Measurements from ENCODE around the gene PCDHAC1.
A peak's percentile ranks its signal among the peaks of the same experiment; 100 is the strongest.

The PCDHAC1 gene

DNA sequence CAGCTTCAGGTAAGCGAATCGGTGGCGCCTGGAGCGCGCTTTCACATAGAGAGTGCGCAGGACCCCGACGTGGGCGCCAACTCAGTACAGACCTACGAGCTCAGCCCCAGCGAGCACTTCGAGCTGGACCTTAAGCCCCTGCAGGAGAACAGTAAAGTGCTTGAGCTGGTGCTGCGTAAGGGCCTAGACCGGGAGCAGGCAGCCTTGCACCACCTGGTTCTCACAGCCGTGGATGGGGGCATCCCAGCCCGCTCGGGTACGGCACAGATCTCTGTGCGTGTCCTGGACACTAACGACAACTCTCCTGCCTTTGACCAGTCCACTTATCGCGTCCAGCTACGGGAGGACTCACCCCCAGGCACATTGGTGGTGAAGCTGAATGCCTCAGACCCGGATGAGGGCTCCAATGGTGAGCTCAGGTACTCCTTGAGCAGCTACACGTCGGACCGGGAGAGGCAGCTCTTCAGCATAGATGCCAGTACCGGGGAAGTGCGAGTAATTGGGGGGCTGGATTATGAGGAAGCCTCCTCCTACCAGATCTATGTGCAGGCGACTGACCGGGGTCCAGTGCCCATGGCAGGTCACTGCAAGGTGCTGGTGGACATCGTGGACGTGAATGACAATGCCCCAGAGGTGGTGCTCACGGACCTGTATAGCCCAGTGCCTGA lies 41.3 kb downstream of the PCDHAC1 start:
- Histone ChIP-seq H3K18ac (ENCODE audit: low read length) (peak overlapping the region; percentile 39), H3K9ac (ENCODE audit: low read depth, low read length, poor library complexity) (peak overlapping the region; percentile 88), H3K4me3 (ENCODE audit: low read length in 2 of 2) (peak overlapping the region in 1 of 2 donors; percentile 83), H4K8ac (ENCODE audit: low read depth, low read length) (no peak overlapping the region), H3K79me1 (ENCODE audit: low read depth, low read length) (no peaks in the 10 kb centered on the region), H3K27me3 (ENCODE audit: control insufficient read depth in 3 of 3, insufficient read depth in 3 of 3, low read depth in 1 of 3, low read length in 3 of 3) (peaks cover 0 to 14% (median 0%) of the 10 kb centered on the region in 3 experiments), H2AK5ac (ENCODE audit: low read depth, low read length) (no peak overlapping the region), H3K23ac (ENCODE audit: low read depth, low read length, poor library complexity) (peak overlapping the region; percentile 45), H2BK5ac (ENCODE audit: low read length) (no peak overlapping the region), H2BK15ac (ENCODE audit: low read length) (no peak overlapping the region), H4K91ac (ENCODE audit: low read depth, low read length, poor library complexity) (no peak overlapping the region), H2BK12ac (ENCODE audit: low read length) (no peak overlapping the region), H3K4me2 (ENCODE audit: insufficient read depth, low read length, poor library complexity, severe bottlenecking) (peak overlapping the region; percentile 98), H3K4ac (ENCODE audit: low read length) (no peak overlapping the region), H3K27ac (replicated peaks; ENCODE audit: low read length) (no peak overlapping the region), H2AFZ (ENCODE audit: low read length) (no peak overlapping the region), H2BK120ac (ENCODE audit: low read depth, low read length) (no peak overlapping the region), H3K9me3 (replicated peaks in 1 of 2; ENCODE audit: control insufficient read depth in 2 of 2, insufficient read depth in 1 of 2, low read depth in 1 of 2, low read length in 2 of 2) (peaks cover 0 to 10% of the 10 kb centered on the region in 2 donors), H3K36me3 (replicated peaks in 1 of 2; ENCODE audit: control insufficient read depth in 2 of 2, insufficient read depth in 2 of 2, low read length in 2 of 2) (no peaks in the 10 kb centered on the region), H3K14ac (ENCODE audit: low read length) (no peak overlapping the region), H3K4me1 (ENCODE audit: control insufficient read depth in 2 of 2, insufficient read depth in 1 of 2, low read depth in 1 of 2, low read length in 2 of 2) (peaks cover 7 to 11% of the 10 kb centered on the region in 2 donors)
- WGBS, 2 donors (ENCODE audit: extremely low coverage in 2 of 2, insufficient read length in 2 of 2, insufficient replicate concordance in 1 of 2) = no CpG with 5 or more reads among the region's 34 CpGs
- no peak for DNase-seq (ENCODE audit: low spot score)

DNA sequence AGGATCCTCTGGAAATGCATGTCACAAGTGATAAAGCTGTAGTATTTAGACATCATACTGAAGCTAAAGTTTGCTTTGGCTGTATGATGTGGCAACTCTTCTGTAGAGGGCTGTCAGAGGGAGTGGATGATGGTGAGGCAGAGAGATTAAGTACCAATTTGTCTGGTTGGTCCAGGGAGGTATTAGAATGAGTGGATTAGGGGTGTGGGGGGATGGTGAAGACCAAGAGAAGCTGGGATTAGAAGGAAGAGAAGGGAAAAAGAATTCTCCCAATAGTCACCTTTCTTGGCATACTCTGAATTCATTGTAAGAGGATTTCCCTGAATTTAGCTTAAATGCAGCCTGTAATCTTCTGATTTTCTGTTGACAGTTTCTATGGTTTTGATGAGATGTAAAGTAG lies 43.8 kb downstream of the PCDHAC1 start:
- no peaks in the 10 kb centered on the region for H3K79me1 ChIP-seq (ENCODE audit: low read depth, low read length)
- H3K4me3 ChIP-seq (ENCODE audit: low read length in 2 of 2) = no peak overlapping the region
- no peak overlapping the region for H3K9ac ChIP-seq (ENCODE audit: low read depth, low read length, poor library complexity)

DNA sequence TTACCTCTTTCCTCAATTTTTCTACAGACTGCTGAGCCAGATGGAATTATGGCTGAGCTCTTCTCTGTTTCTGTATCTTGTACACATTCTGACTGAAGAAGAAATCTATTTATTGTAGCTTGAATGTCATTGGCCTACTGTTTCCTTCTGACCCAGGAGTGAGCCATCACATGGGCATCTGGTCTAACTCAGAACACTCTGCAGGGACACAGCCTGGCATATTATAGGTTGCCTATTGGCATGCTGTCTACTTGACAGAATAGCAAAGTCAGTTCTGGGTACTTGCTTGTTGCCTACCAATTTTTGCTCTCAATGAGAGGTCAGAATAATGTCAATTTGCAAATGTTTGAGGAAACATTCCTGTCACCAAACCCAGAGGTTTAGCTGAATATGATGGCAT lies 47.5 kb downstream of the PCDHAC1 start:
- Histone ChIP-seq H2BK5ac (ENCODE audit: low read length) (no peak overlapping the region), H3K4me2 (ENCODE audit: insufficient read depth, low read length, poor library complexity, severe bottlenecking) (no peak overlapping the region), H2AK5ac (ENCODE audit: low read depth, low read length) (no peak overlapping the region), H3K9me3 (replicated peaks in 1 of 2; ENCODE audit: control insufficient read depth in 2 of 2, insufficient read depth in 1 of 2, low read depth in 1 of 2, low read length in 2 of 2) (no peaks in the 10 kb centered on the region), H3K4ac (ENCODE audit: low read length) (no peak overlapping the region), H4K91ac (ENCODE audit: low read depth, low read length, poor library complexity) (no peak overlapping the region), H2BK120ac (ENCODE audit: low read depth, low read length) (no peak overlapping the region), H3K23ac (ENCODE audit: low read depth, low read length, poor library complexity) (no peak overlapping the region), H3K27me3 (ENCODE audit: control insufficient read depth in 3 of 3, insufficient read depth in 3 of 3, low read depth in 1 of 3, low read length in 3 of 3) (no peaks in the 10 kb centered on the region), H4K8ac (ENCODE audit: low read depth, low read length) (no peak overlapping the region), H2AFZ (ENCODE audit: low read length) (no peak overlapping the region), H3K4me1 (ENCODE audit: control insufficient read depth in 2 of 2, insufficient read depth in 1 of 2, low read depth in 1 of 2, low read length in 2 of 2) (no peaks in the 10 kb centered on the region), H3K18ac (ENCODE audit: low read length) (no peak overlapping the region), H3K27ac (replicated peaks; ENCODE audit: low read length) (no peak overlapping the region), H2BK12ac (ENCODE audit: low read length) (no peak overlapping the region), H3K79me1 (ENCODE audit: low read depth, low read length) (no peaks in the 10 kb centered on the region), H3K9ac (ENCODE audit: low read depth, low read length, poor library complexity) (no peak overlapping the region), H3K4me3 (ENCODE audit: low read length in 2 of 2) (no peak overlapping the region), H3K14ac (ENCODE audit: low read length) (no peak overlapping the region), H2BK15ac (ENCODE audit: low read length) (no peak overlapping the region), H3K36me3 (replicated peaks in 1 of 2; ENCODE audit: control insufficient read depth in 2 of 2, insufficient read depth in 2 of 2, low read length in 2 of 2) (no peaks in the 10 kb centered on the region)
- no peak for DNase-seq (ENCODE audit: low spot score)

More for the DNA sequence above, 43.8 kb downstream of the PCDHAC1 start:
- H2AFZ ChIP-seq (ENCODE audit: low read length) = no peak overlapping the region
- peaks cover 0 to 10% of the 10 kb centered on the region in 2 donors for H3K9me3 ChIP-seq (replicated peaks in 1 of 2; ENCODE audit: control insufficient read depth in 2 of 2, insufficient read depth in 1 of 2, low read depth in 1 of 2, low read length in 2 of 2)
- H3K4me2 ChIP-seq (ENCODE audit: insufficient read depth, low read length, poor library complexity, severe bottlenecking) = no peak overlapping the region
- H2BK120ac ChIP-seq (ENCODE audit: low read depth, low read length) = no peak overlapping the region
- no peak overlapping the region for H3K27ac ChIP-seq (replicated peaks; ENCODE audit: low read length)
- H3K4ac ChIP-seq (ENCODE audit: low read length) = no peak overlapping the region
- H4K91ac ChIP-seq (ENCODE audit: low read depth, low read length, poor library complexity) = no peak overlapping the region
- H3K14ac ChIP-seq (ENCODE audit: low read length) = no peak overlapping the region
- peaks cover 3 to 11% of the 10 kb centered on the region in 2 donors for H3K4me1 ChIP-seq (ENCODE audit: control insufficient read depth in 2 of 2, insufficient read depth in 1 of 2, low read depth in 1 of 2, low read length in 2 of 2)
- peaks cover 0 to 14% (median 0%) of the 10 kb centered on the region in 3 experiments for H3K27me3 ChIP-seq (ENCODE audit: control insufficient read depth in 3 of 3, insufficient read depth in 3 of 3, low read depth in 1 of 3, low read length in 3 of 3)
- no peaks in the 10 kb centered on the region for H3K36me3 ChIP-seq (replicated peaks in 1 of 2; ENCODE audit: control insufficient read depth in 2 of 2, insufficient read depth in 2 of 2, low read length in 2 of 2)
- H2AK5ac ChIP-seq (ENCODE audit: low read depth, low read length) = no peak overlapping the region
- no peak overlapping the region for H2BK12ac ChIP-seq (ENCODE audit: low read length)
- no peak overlapping the region for H3K18ac ChIP-seq (ENCODE audit: low read length)
- H4K8ac ChIP-seq (ENCODE audit: low read depth, low read length) = no peak overlapping the region
- H3K23ac ChIP-seq (ENCODE audit: low read depth, low read length, poor library complexity) = no peak overlapping the region
- no peak overlapping the region for H2BK5ac ChIP-seq (ENCODE audit: low read length)
- DNase-seq (ENCODE audit: low spot score) = no peak
- no peak overlapping the region for H2BK15ac ChIP-seq (ENCODE audit: low read length)

DNA sequence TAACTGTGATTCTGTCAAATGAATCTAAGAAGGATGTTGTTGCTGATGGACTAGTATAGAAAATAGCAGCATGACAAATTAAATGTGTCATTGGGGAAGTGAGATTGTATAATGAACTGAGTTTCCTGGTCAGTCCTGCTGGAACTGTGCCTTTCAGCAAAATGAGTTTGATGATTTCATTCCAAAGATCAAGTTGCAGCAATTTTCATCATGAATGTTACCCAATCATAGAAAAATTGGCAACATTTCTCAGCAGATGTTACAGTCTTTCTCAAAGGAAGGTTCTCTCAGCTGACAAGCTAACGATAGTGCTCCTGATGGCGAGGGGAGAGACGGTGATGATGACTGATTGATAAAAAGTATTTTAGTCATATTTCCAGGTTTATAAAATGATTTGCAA lies 50.9 kb downstream of the PCDHAC1 start:
- no peak overlapping the region for H2AK5ac ChIP-seq (ENCODE audit: low read depth, low read length)
- H3K4me2 ChIP-seq (ENCODE audit: insufficient read depth, low read length, poor library complexity, severe bottlenecking) = no peak overlapping the region
- no peak overlapping the region for H2BK12ac ChIP-seq (ENCODE audit: low read length)
- H3K27me3 ChIP-seq (ENCODE audit: control insufficient read depth in 3 of 3, insufficient read depth in 3 of 3, low read depth in 1 of 3, low read length in 3 of 3) = no peaks in the 10 kb centered on the region
- no peak overlapping the region for H4K91ac ChIP-seq (ENCODE audit: low read depth, low read length, poor library complexity)
- no CpG with 5 or more reads among the region's 3 CpGs for WGBS, 2 donors (ENCODE audit: extremely low coverage in 2 of 2, insufficient read length in 2 of 2, insufficient replicate concordance in 1 of 2)
- no peak overlapping the region for H3K4ac ChIP-seq (ENCODE audit: low read length)
- no peaks in the 10 kb centered on the region for H3K9me3 ChIP-seq (replicated peaks in 1 of 2; ENCODE audit: control insufficient read depth in 2 of 2, insufficient read depth in 1 of 2, low read depth in 1 of 2, low read length in 2 of 2)
- H2BK5ac ChIP-seq (ENCODE audit: low read length) = no peak overlapping the region
- DNase-seq (ENCODE audit: low spot score) = no peak
- no peaks in the 10 kb centered on the region for H3K4me1 ChIP-seq (ENCODE audit: control insufficient read depth in 2 of 2, insufficient read depth in 1 of 2, low read depth in 1 of 2, low read length in 2 of 2)
- H3K23ac ChIP-seq (ENCODE audit: low read depth, low read length, poor library complexity) = no peak overlapping the region
- H3K4me3 ChIP-seq (ENCODE audit: low read length in 2 of 2) = no peak overlapping the region
- H3K14ac ChIP-seq (ENCODE audit: low read length) = no peak overlapping the region
- H4K8ac ChIP-seq (ENCODE audit: low read depth, low read length) = no peak overlapping the region
- H2AFZ ChIP-seq (ENCODE audit: low read length) = no peak overlapping the region
- no peaks in the 10 kb centered on the region for H3K36me3 ChIP-seq (replicated peaks in 1 of 2; ENCODE audit: control insufficient read depth in 2 of 2, insufficient read depth in 2 of 2, low read length in 2 of 2)
- no peak overlapping the region for H3K27ac ChIP-seq (replicated peaks; ENCODE audit: low read length)
- H2BK120ac ChIP-seq (ENCODE audit: low read depth, low read length) = no peak overlapping the region
- H2BK15ac ChIP-seq (ENCODE audit: low read length) = no peak overlapping the region
- H3K79me1 ChIP-seq (ENCODE audit: low read depth, low read length) = no peaks in the 10 kb centered on the region
- H3K9ac ChIP-seq (ENCODE audit: low read depth, low read length, poor library complexity) = no peak overlapping the region
- no peak overlapping the region for H3K18ac ChIP-seq (ENCODE audit: low read length)

Measured in neuronal stem cell (in vitro differentiated cells).